ENCODE data around the gene FAF2.

The FAF2 gene

GRCh38 chr5:176412517-176413254 lies 35.5 kb upstream of the FAF2 start:
- TF ChIP-seq GABPA (IDR thresholded peaks at IDR 0.05; ENCODE audit: low read depth) (no peak), POLR2AphosphoS5 (IDR thresholded peaks at IDR 0.05; ENCODE audit: low read depth) (no peak), REST (IDR thresholded peaks at IDR 0.05; ENCODE audit: insufficient replicate concordance, low read depth) (no peak), SPI1 (IDR thresholded peaks at IDR 0.05; ENCODE audit: borderline replicate concordance, low read depth) (no peak), CTCF (IDR thresholded peaks at IDR 0.05; ENCODE audit: insufficient read depth, low read length) (no peak)
- no peak for DNase-seq (ENCODE audit: low read depth in 1 of 2, low spot score in 1 of 2)
- no peaks in the 10 kb centered on the region for H3K27me3 ChIP-seq (ENCODE audit: insufficient read depth, poor library complexity, severe bottlenecking)

GRCh38 chr5:176413255-176413565 lies 35.0 kb upstream of the FAF2 start:
- DNase-seq (ENCODE audit: low read depth in 1 of 2, low spot score in 1 of 2), result no peak
- TF ChIP-seq CTCF (IDR thresholded peaks at IDR 0.05; ENCODE audit: insufficient read depth, low read length), result no peak
- no peak for TF ChIP-seq REST (IDR thresholded peaks at IDR 0.05; ENCODE audit: insufficient replicate concordance, low read depth)
- no peak for TF ChIP-seq GABPA (IDR thresholded peaks at IDR 0.05; ENCODE audit: low read depth)
- no peak for TF ChIP-seq POLR2AphosphoS5 (IDR thresholded peaks at IDR 0.05; ENCODE audit: low read depth)
- no peak for TF ChIP-seq SPI1 (IDR thresholded peaks at IDR 0.05; ENCODE audit: borderline replicate concordance, low read depth)
- H3K27me3 ChIP-seq (ENCODE audit: insufficient read depth, poor library complexity, severe bottlenecking), result no peaks in the 10 kb centered on the region
- no peak overlapping the region for H3K4me3 ChIP-seq (replicated peaks; ENCODE audit: insufficient read depth, low read length)
- H3K27ac ChIP-seq (replicated peaks), result no peak overlapping the region

More at GRCh38 chr5:176412517-176413254, 35.5 kb upstream of the FAF2 start:
- Histone ChIP-seq H3K27ac (replicated peaks) (no peak overlapping the region), H3K4me3 (replicated peaks; ENCODE audit: insufficient read depth, low read length) (no peak overlapping the region)

GRCh38 chr5:176413709-176414191 lies 34.4 kb upstream of the FAF2 start:
- no peak for TF ChIP-seq GABPA (IDR thresholded peaks at IDR 0.05; ENCODE audit: low read depth)
- TF ChIP-seq CTCF (IDR thresholded peaks at IDR 0.05; ENCODE audit: insufficient read depth, low read length), result no peak
- TF ChIP-seq POLR2AphosphoS5 (IDR thresholded peaks at IDR 0.05; ENCODE audit: low read depth), result no peak
- no peak for TF ChIP-seq REST (IDR thresholded peaks at IDR 0.05; ENCODE audit: insufficient replicate concordance, low read depth)
- TF ChIP-seq SPI1 (IDR thresholded peaks at IDR 0.05; ENCODE audit: borderline replicate concordance, low read depth), result no peak
- H3K27ac ChIP-seq (replicated peaks), result no peak overlapping the region
- DNase-seq (ENCODE audit: low read depth in 1 of 2, low spot score in 1 of 2), result no peak

More at GRCh38 chr5:176413709-176414191, 34.4 kb upstream of the FAF2 start:
- H3K4me3 ChIP-seq (replicated peaks; ENCODE audit: insufficient read depth, low read length), result no peak overlapping the region
- H3K27me3 ChIP-seq (ENCODE audit: insufficient read depth, poor library complexity, severe bottlenecking), result no peaks in the 10 kb centered on the region

All from HL-60 (cell line).